Kidney (tissue), 14 donors: ENCODE data around the gene NUTF2. TPM values are rescaled to one million over a fixed set of nuclear protein-coding genes. Genes with fewer than 3 reads are reported as not detected.

Source experiments
- DNase-seq, 5 donors: peaks; one replicate each; pipeline ENCODE4 v3.0.0-alpha.2; 2013 to 2020
- FAIRE-seq: peaks from 2 replicates; lab custom pipeline; 2012; peaks lifted over from hg19 to GRCh38; lab: Jason Lieb, UNC
- H3K27ac ChIP-seq, 2 donors: one replicate each; pipeline ENCODE4 v1.7.0; 2013; ENCODE audit warnings: low read depth in 2 of 2, low read length in 2 of 2, inconsistent platforms in 1 of 2
- H3K27me3 ChIP-seq: one replicate; pipeline ENCODE4 v1.7.1; 2013; ENCODE audit warnings: low read length, inconsistent platforms; ENCODE audit not compliant: control insufficient read depth, insufficient read depth
- H3K36me3 ChIP-seq, 3 donors: one replicate each; pipeline versions ENCODE4 v1.7.0 to v1.7.1; 2013; ENCODE audit warnings: low read length in 3 of 3, control low read depth in 1 of 3, inconsistent platforms in 1 of 3; ENCODE audit not compliant: insufficient read depth in 3 of 3, control insufficient read depth in 2 of 3
- H3K4me1 ChIP-seq, 3 donors: one replicate each; pipeline versions ENCODE4 v1.7.0 to v1.7.1; 2013; ENCODE audit warnings: low read length in 3 of 3, inconsistent platforms in 1 of 3, low read depth in 1 of 3; ENCODE audit not compliant: control insufficient read depth in 2 of 3, insufficient read depth in 2 of 3
- H3K4me3 ChIP-seq, 3 donors: one replicate each; pipeline versions ENCODE4 v1.7.0 to v1.8.1; 2013; ENCODE audit warnings: low read length in 3 of 3, control low read depth in 1 of 3, inconsistent platforms in 1 of 3
- H3K9ac ChIP-seq, 3 donors: one replicate each; pipeline versions ENCODE4 v1.7.0 to v1.7.1; 2013; ENCODE audit warnings: low read length in 3 of 3, control low read depth in 1 of 3, inconsistent platforms in 1 of 3
- H3K9me3 ChIP-seq, 3 donors: one replicate each; pipeline versions ENCODE4 v1.7.0 to v1.7.1; 2013; ENCODE audit warnings: low read length in 3 of 3, control low read depth in 1 of 3, inconsistent platforms in 1 of 3; ENCODE audit not compliant: control insufficient read depth in 2 of 3, insufficient read depth in 1 of 3
- CTCF ChIP-seq: IDR thresholded peaks from 3 replicates; pipeline ENCODE4 v1.5.1; 2012; ENCODE audit warnings: mild to moderate bottlenecking, moderate library complexity, borderline replicate concordance; ENCODE audit not compliant: insufficient read depth; ENCODE audit errors: extremely low read depth
- intact Hi-C: fragments of 100-400 bp; cut with DNase I; formaldehyde crosslinking; loops from one replicate; pipeline ENCODE4 v1.11.1; 2022
- polyA plus RNA-seq: library from polyadenylated mRNA; stranded (reverse); fragments of 350-450 nt; fragmentation: Illumina TruSeq; extraction: RNeasy Lipid Tissue Mini Kit (QIAGEN cat#74804); gene quantifications from one replicate; pipeline ENCODE4 v1.2.3, GENCODE V29; 2014; ENCODE audit warnings: low read depth, low replicate concordance; ENCODE audit not compliant: insufficient read depth
- total RNA-seq: library from RNA; stranded (reverse); fragmentation: NEBNext Ultra II Directional; extraction: Animal tissue kit (Norgen Biotek cat#: 25700); gene quantifications from one replicate; pipeline ENCODE4 v1.2.1, GENCODE V29; 2021
- donor health status: control.
- donor health status: control.
- donor health status: control.
- donor health status: control.
- donor health status: control.
- donor health status: DM: yes; HTN: yes; CAD: no.
- donor health status: Normal renal cell carcinoma (clear cell type).

Gene NUTF2
- total and polyA plus RNA-seq, 2 donors from 2014 or later: 76.4 to 107 TPM

GRCh38 chr16:67846063-67846319 is 742 bp upstream of the NUTF2 start:
- no peaks in the 10 kb centered on the region for H3K36me3 ChIP-seq

GRCh38 chr16:67847064-67847861 is 530 bp downstream of the NUTF2 start, which contains the start of gene CENPT:
TSS of gene CENPT (minus strand) at chr16:67847693. CDS start at chr16:67833859, 13,834 bp downstream.
- FAIRE-seq: no peak
- H3K27me3 ChIP-seq: no peaks in the 10 kb centered on the region
- H3K36me3 ChIP-seq: no peaks in the 10 kb centered on the region
- intact Hi-C loops: no loop called here
- H3K9me3 ChIP-seq: no peaks in the 10 kb centered on the region
- peaks cover 14 to 40% (median 32%) of the 10 kb centered on the region in 3 donors for H3K4me1 ChIP-seq
- TF ChIP-seq CTCF: no peak
- peak within 1 kb of the TSS; percentile 43 to 88 (median 88) for H3K9ac ChIP-seq
- H3K4me3 ChIP-seq: peak within 1 kb of the TSS; percentile 71 to 83 (median 79)
- peak in 4 of 5 donors; percentile 30 to 89 (median 66) for DNase-seq
- H3K27ac ChIP-seq: peak within 1 kb of the TSS; percentile 91 to 98

More at GRCh38 chr16:67846063-67846319, 742 bp upstream of the NUTF2 start:
- peak overlapping the region; percentile 59 to 88 (median 74) for H3K9ac ChIP-seq
- no peaks in the 10 kb centered on the region for H3K27me3 ChIP-seq
- no peak for DNase-seq
- H3K9me3 ChIP-seq: no peaks in the 10 kb centered on the region
- H3K27ac ChIP-seq: peak overlapping the region; percentile 91 to 98
- intact Hi-C loops: no loop called here
- TF ChIP-seq CTCF: no peak
- peak overlapping the region; percentile 71 to 83 (median 79) for H3K4me3 ChIP-seq
- peaks cover 14 to 40% (median 38%) of the 10 kb centered on the region in 3 donors for H3K4me1 ChIP-seq
- no peak for FAIRE-seq

GRCh38 chr16:67848118-67848517 is 1.4 kb downstream of the NUTF2 start:
- no peak overlapping the region for H3K27ac ChIP-seq
- FAIRE-seq (no peak), DNase-seq (no peak)
- H3K27me3 ChIP-seq: no peaks in the 10 kb centered on the region
- intact Hi-C loops: no loop called here
- no peaks in the 10 kb centered on the region for H3K9me3 ChIP-seq
- peaks cover 14 to 35% (median 32%) of the 10 kb centered on the region in 3 donors for H3K4me1 ChIP-seq
- H3K9ac ChIP-seq: peak overlapping the region in 2 of 3 donors; percentile 7 to 88
- peak overlapping the region in 2 of 3 donors; percentile 65 to 83 for H3K4me3 ChIP-seq
- H3K36me3 ChIP-seq: no peaks in the 10 kb centered on the region
- no peak for TF ChIP-seq CTCF
